Uterus (tissue), 4 donors: Measurements from ENCODE around the gene C19orf73. TPM values are rescaled to one million over a fixed set of nuclear protein-coding genes. Genes with fewer than 3 reads are reported as not detected.

Experiments
- DNase-seq, 2 donors: peaks; one replicate each; pipeline ENCODE4 v3.0.0-alpha.2; 2019 to 2020
- H3K27ac ChIP-seq, 2 donors: fragments of 200-600 bp; sonication (generic); 1 replicate in 1 of 2; 2 replicates in 1 of 2; pipeline ENCODE4 v1.5.1; 2016 to 2018
- H3K27me3 ChIP-seq, 2 donors: fragments of 200-600 bp; sonication (generic); one replicate each; pipeline ENCODE4 v1.5.1; 2018 to 2019; ENCODE audit warnings: control low read depth in 1 of 2
- H3K36me3 ChIP-seq, 2 donors: fragments of 200-600 bp; sonication (generic); one replicate each; pipeline ENCODE4 v1.5.1; 2019; ENCODE audit warnings: control low read depth in 1 of 2
- H3K4me1 ChIP-seq, 2 donors: fragments of 200-600 bp; sonication (generic); one replicate each; pipeline ENCODE4 v1.5.1; 2018 to 2019; ENCODE audit warnings: control low read depth in 1 of 2
- H3K4me3 ChIP-seq, 2 donors: fragments of 200-600 bp; sonication (generic); 1 replicate in 1 of 2; 2 replicates in 1 of 2; pipeline ENCODE4 v1.5.1; 2018 to 2019; ENCODE audit warnings: mild to moderate bottlenecking in 1 of 2
- H3K9me3 ChIP-seq, 2 donors: fragments of 200-600 bp; sonication (generic); one replicate each; pipeline ENCODE4 v1.5.1; 2019; ENCODE audit warnings: control low read depth in 1 of 2
- CTCF ChIP-seq, 4 experiments: fragments of 200-600 bp in 2 of 4; fragments of 450-650 bp in 2 of 4; sonication (generic) in 2 of 4; IDR thresholded peaks; one replicate each; pipeline ENCODE4 v1.5.1; 2016 to 2019; ENCODE audit warnings: antibody characterized with exemption in 4 of 4, mild to moderate bottlenecking in 2 of 4, moderate library complexity in 1 of 4
- POLR2A ChIP-seq, 2 donors: fragments of 450-650 bp; IDR thresholded peaks; one replicate each; pipeline ENCODE4 v1.6.1; 2016; ENCODE audit warnings: antibody characterized with exemption in 2 of 2, mild to moderate bottlenecking in 1 of 2, moderate library complexity in 1 of 2
- intact Hi-C: fragments of 100-400 bp; cut with DNase I; formaldehyde crosslinking; loops from one replicate; pipeline ENCODE4 v1.15.1; 2023; ENCODE audit warnings: low total_unique reads
- total RNA-seq, 4 donors: library from RNA; depleted of rRNA in 3 of 4; stranded (reverse); fragments of >200 nt in 3 of 4; gene quantifications; one replicate each; pipeline versions ENCODE4 v1.1.0 to v1.2.4, GENCODE V29; 2014 to 2023
- donor health status: DM: yes; HTN: yes; CAD: no.

C19orf73 gene
- total RNA-seq, 4 donors from 2014 or later, result not detected

- TF ChIP-seq POLR2A (IDR thresholded peaks at IDR 0.05) (no peak), CTCF (IDR thresholded peaks at IDR 0.05) (no peak)
- peak overlapping the region; percentile 81 to 87 for H3K27ac ChIP-seq
- no peak for DNase-seq
- no peaks in the 10 kb centered on the region for H3K36me3 ChIP-seq
- peak overlapping the region; percentile 93 to 94 for H3K4me3 ChIP-seq
- intact Hi-C loops, result no loop called here
- H3K9me3 ChIP-seq, result no peaks in the 10 kb centered on the region
- peaks cover 0 to 19% of the 10 kb centered on the region in 2 donors for H3K4me1 ChIP-seq
- no peaks in the 10 kb centered on the region for H3K27me3 ChIP-seq
These were observed 32.6 kb downstream of the C19orf73 start for GRCh38 chr19:49086296-49086695.

- H3K36me3 ChIP-seq, result no peaks in the 10 kb centered on the region
- H3K4me3 ChIP-seq, result peak overlapping the region; percentile 93 to 94
- no peaks in the 10 kb centered on the region for H3K27me3 ChIP-seq
- peak overlapping the region; percentile 81 to 87 for H3K27ac ChIP-seq
- peaks cover 0 to 19% of the 10 kb centered on the region in 2 donors for H3K4me1 ChIP-seq
- DNase-seq, result no peak
- no peaks in the 10 kb centered on the region for H3K9me3 ChIP-seq
- intact Hi-C loops, result no loop called here
- no peak for TF ChIP-seq CTCF (IDR thresholded peaks at IDR 0.05)
- no peak for TF ChIP-seq POLR2A (IDR thresholded peaks at IDR 0.05)
These were observed 33.1 kb downstream of the C19orf73 start for GRCh38 chr19:49085868-49086232.

- H3K27ac ChIP-seq, result peak within 1 kb of the TSS; percentile 81 to 87
- H3K4me3 ChIP-seq, result peak within 1 kb of the TSS; percentile 93 to 94
- peaks cover 0 to 19% of the 10 kb centered on the region in 2 donors for H3K4me1 ChIP-seq
- peak; percentile 99 for DNase-seq
- TF ChIP-seq CTCF (IDR thresholded peaks at IDR 0.05) (peak in 3 of 4 experiments; percentile 14 to 33 (median 21)), POLR2A (IDR thresholded peaks at IDR 0.05) (peak; percentile 57 to 91)
- H3K27me3 ChIP-seq, result no peaks in the 10 kb centered on the region
- H3K9me3 ChIP-seq, result no peaks in the 10 kb centered on the region
- intact Hi-C loops, result no loop called here
- H3K36me3 ChIP-seq, result no peaks in the 10 kb centered on the region
These were observed 33.7 kb downstream of the C19orf73 start, which contains the start of gene SNRNP70 for GRCh38 chr19:49085020-49085867. Gene SNRNP70 (plus strand): TSS chr19:49085451. CDS start chr19:49086415, 964 bp downstream.

GRCh38 chr19:49084206-49085019 is 34.5 kb downstream of the C19orf73 start:
- no peaks in the 10 kb centered on the region for H3K36me3 ChIP-seq
- H3K27me3 ChIP-seq, result no peaks in the 10 kb centered on the region
- H3K9me3 ChIP-seq, result no peaks in the 10 kb centered on the region
- no peak for TF ChIP-seq POLR2A (IDR thresholded peaks at IDR 0.05)
- H3K4me3 ChIP-seq, result peak overlapping the region; percentile 93 to 94
- peak overlapping the region; percentile 81 to 87 for H3K27ac ChIP-seq
- DNase-seq, result no peak
- intact Hi-C loops, result no loop called here
- peaks cover 0 to 19% of the 10 kb centered on the region in 2 donors for H3K4me1 ChIP-seq

- no peak for DNase-seq
- no peak overlapping the region for H3K27ac ChIP-seq
- peaks cover 0 to 1% of the 10 kb centered on the region in 2 donors for H3K4me1 ChIP-seq
- TF ChIP-seq POLR2A (IDR thresholded peaks at IDR 0.05), result no peak
- no peak overlapping the region for H3K4me3 ChIP-seq
- intact Hi-C loops, result no loop called here
- H3K36me3 ChIP-seq, result no peaks in the 10 kb centered on the region
- no peaks in the 10 kb centered on the region for H3K27me3 ChIP-seq
- no peaks in the 10 kb centered on the region for H3K9me3 ChIP-seq
These were observed 37.7 kb downstream of the C19orf73 start for GRCh38 chr19:49081273-49081672.
